H9 (cell line): ENCODE results near the gene LPP. TPM values are rescaled to one million over a fixed set of nuclear protein-coding genes. Genes with fewer than 3 reads are reported as not detected.

ENCODE experiments used
- DNase-seq: peaks from one replicate; pipeline ENCODE4 v3.0.0-alpha.2; 2017
- H2AFZ ChIP-seq: one replicate; pipeline ENCODE4 v1.6.1; 2013; ENCODE audit warnings: mild to moderate bottlenecking, low read length, control low read depth, moderate library complexity
- H2AK5ac ChIP-seq: 2 replicates; pipeline ENCODE4 v1.6.1; 2013; ENCODE audit warnings: low read length, control low read depth, mixed read lengths; ENCODE audit not compliant: insufficient read length
- H2BK120ac ChIP-seq: one replicate; pipeline ENCODE4 v1.6.1; 2013; ENCODE audit warnings: low read depth, mild to moderate bottlenecking, low read length, control low read depth, inconsistent platforms; ENCODE audit not compliant: poor library complexity, severe bottlenecking
- H2BK12ac ChIP-seq: 2 replicates; pipeline ENCODE4 v1.6.1; 2013; ENCODE audit warnings: low read length, control low read depth, mixed read lengths, low read depth; ENCODE audit not compliant: insufficient read length
- H2BK15ac ChIP-seq: 2 replicates; pipeline ENCODE4 v1.6.1; 2013; ENCODE audit warnings: low read depth, low read length, control low read depth
- H2BK20ac ChIP-seq: one replicate; pipeline ENCODE4 v1.6.1; 2013; ENCODE audit warnings: low read depth, mild to moderate bottlenecking, low read length, control low read depth, inconsistent platforms; ENCODE audit not compliant: poor library complexity, severe bottlenecking
- H2BK5ac ChIP-seq: 2 replicates; pipeline ENCODE4 v1.6.1; 2013; ENCODE audit warnings: low read length, control low read depth, mixed read lengths; ENCODE audit not compliant: insufficient read length
- H3K14ac ChIP-seq: 2 replicates; pipeline ENCODE4 v1.6.1; 2013; ENCODE audit warnings: low read length, control low read depth; ENCODE audit not compliant: insufficient read depth
- H3K18ac ChIP-seq: 2 replicates; pipeline ENCODE4 v1.6.1; 2013; ENCODE audit warnings: low read depth, mild to moderate bottlenecking, mixed read lengths, low read length, control low read depth; ENCODE audit not compliant: insufficient read length
- H3K23ac ChIP-seq: 2 replicates; pipeline ENCODE4 v1.6.1; 2013; ENCODE audit warnings: low read length, control low read depth, mixed read lengths, low read depth; ENCODE audit not compliant: insufficient read length
- H3K23me2 ChIP-seq: 2 replicates; pipeline ENCODE4 v1.6.1; 2013; ENCODE audit warnings: low read depth, mild to moderate bottlenecking, mixed read lengths, low read length, control low read depth; ENCODE audit not compliant: insufficient read length, poor library complexity, severe bottlenecking
- H3K27ac ChIP-seq: 2 replicates; pipeline ENCODE4 v1.5.1; 2013; ENCODE audit warnings: low read length, control low read depth, mixed read lengths, low read depth; ENCODE audit not compliant: insufficient read length
- H3K27me3 ChIP-seq: 2 replicates; pipeline ENCODE4 v1.6.1; 2013; ENCODE audit warnings: low read length, control low read depth, inconsistent platforms; ENCODE audit not compliant: insufficient read depth
- H3K4ac ChIP-seq: 2 replicates; pipeline ENCODE4 v1.6.1; 2013; ENCODE audit warnings: low read depth, mild to moderate bottlenecking, control low read depth, inconsistent platforms, low read length, moderate library complexity
- H3K4me1 ChIP-seq: 2 replicates; pipeline ENCODE4 v1.6.1; 2013; ENCODE audit warnings: low read length, control low read depth, inconsistent platforms; ENCODE audit not compliant: insufficient read depth
- H3K4me2 ChIP-seq: 2 replicates; pipeline ENCODE4 v1.6.1; 2013; ENCODE audit warnings: low read length, control low read depth, mixed read lengths; ENCODE audit not compliant: insufficient read length, insufficient read depth
- H3K56ac ChIP-seq: 2 replicates; pipeline ENCODE4 v1.6.1; 2013; ENCODE audit warnings: low read depth, mild to moderate bottlenecking, mixed read lengths, low read length, control low read depth; ENCODE audit not compliant: insufficient read length
- H3K79me1 ChIP-seq: 2 replicates; pipeline ENCODE4 v1.6.1; 2013; ENCODE audit warnings: low read depth, mild to moderate bottlenecking, moderate library complexity, low read length, control low read depth, inconsistent platforms; ENCODE audit not compliant: insufficient read depth, poor library complexity, severe bottlenecking
- H3K79me2 ChIP-seq: 2 replicates; pipeline ENCODE4 v1.6.1; 2013; ENCODE audit warnings: low read length, control low read depth, inconsistent platforms; ENCODE audit not compliant: insufficient read depth
- H3K9ac ChIP-seq: 2 replicates; pipeline ENCODE4 v1.6.1; 2013; ENCODE audit warnings: low read length, control low read depth, mixed read lengths; ENCODE audit not compliant: insufficient read length; ENCODE audit errors: extremely low read depth
- H3K9me3 ChIP-seq: one replicate; pipeline ENCODE4 v1.6.1; 2013; ENCODE audit warnings: low read depth, low read length, inconsistent platforms; ENCODE audit not compliant: control insufficient read depth
- H3T11ph ChIP-seq: one replicate; pipeline ENCODE4 v1.6.1; 2013; ENCODE audit warnings: mild to moderate bottlenecking, low read length, control low read depth, inconsistent platforms
- H4K20me1 ChIP-seq: one replicate; pipeline ENCODE4 v1.6.1; 2013; ENCODE audit not compliant: control insufficient read depth, insufficient read length, insufficient read depth
- H4K5ac ChIP-seq: 2 replicates; pipeline ENCODE4 v1.6.1; 2013; ENCODE audit warnings: low read depth, mild to moderate bottlenecking, mixed read lengths, low read length, control low read depth; ENCODE audit not compliant: insufficient read length
- H4K8ac ChIP-seq: replicated peaks from 2 replicates; pipeline ENCODE4 v1.6.1; 2013; ENCODE audit warnings: low read length, control low read depth, mixed read lengths, low read depth; ENCODE audit not compliant: insufficient read length
- H4K91ac ChIP-seq: 2 replicates; pipeline ENCODE4 v1.6.1; 2013; ENCODE audit warnings: low read depth, mild to moderate bottlenecking, moderate library complexity, mixed read lengths, low read length, control low read depth; ENCODE audit not compliant: insufficient read length
- H3K27ac Mint-ChIP-seq, 3 experiments: 2 replicates in 2 of 3; 3 replicates in 1 of 3; pipeline ENCODE4 v1.8.0; 2020 to 2021; ENCODE audit warnings: mixed read lengths in 3 of 3, mild to moderate bottlenecking in 1 of 3, moderate library complexity in 1 of 3
- H3K27me3 Mint-ChIP-seq: 2 replicates; pipeline ENCODE4 v1.8.0; 2021; ENCODE audit warnings: low read depth, mild to moderate bottlenecking, moderate library complexity, mixed read lengths
- H3K36me3 Mint-ChIP-seq, 3 experiments: 2 replicates in 2 of 3; 3 replicates in 1 of 3; pipeline ENCODE4 v1.8.0; 2020 to 2021; ENCODE audit warnings: low read depth in 3 of 3, mixed read lengths in 3 of 3; ENCODE audit not compliant: insufficient read depth in 1 of 3
- H3K4me1 Mint-ChIP-seq, 2 experiments: 2 replicates each; pipeline ENCODE4 v1.8.0; 2020; ENCODE audit warnings: mixed read lengths in 2 of 2
- H3K4me3 Mint-ChIP-seq, 2 experiments: 2 replicates in 1 of 2; 3 replicates in 1 of 2; pipeline ENCODE4 v1.8.0; 2020 to 2021; ENCODE audit warnings: mild to moderate bottlenecking in 2 of 2, mixed read lengths in 2 of 2, moderate library complexity in 1 of 2
- H3K9me3 Mint-ChIP-seq, 2 experiments: 2 replicates in 1 of 2; 3 replicates in 1 of 2; pipeline ENCODE4 v1.8.0; 2020; ENCODE audit warnings: mild to moderate bottlenecking in 2 of 2, mixed read lengths in 2 of 2, moderate library complexity in 1 of 2
- CTCF ChIP-seq: fragments of 200-600 bp; sonication (generic); conservative IDR thresholded peaks from 3 replicates; pipeline ENCODE4 v1.8.0; 2021; ENCODE audit warnings: antibody characterized with exemption, mild to moderate bottlenecking
- WGBS: extraction: QIAGEN DNeasy Blood & Tissue Kit; methylation state at CpG from one replicate; pipeline ENCODE4 v1.1.7; 2013; ENCODE audit warnings: missing lambda C conversion rate, low lambda C conversion rate, mixed read lengths; ENCODE audit not compliant: insufficient read length; ENCODE audit errors: extremely low coverage; 5-methylcytosine and 5-hydroxymethylcytosine counted together
- total RNA-seq: library from RNA; stranded (reverse); gene quantifications from 2 replicates; pipeline ENCODE4 v1.2.1, GENCODE V29; 2021

Gene LPP
- total RNA-seq, 1 experiment from 2014 or later, result 64.6 TPM

- H3T11ph ChIP-seq, result no peak overlapping the region
- no peak overlapping the region for H2BK5ac ChIP-seq
- H3K79me2 ChIP-seq, result no peaks in the 10 kb centered on the region
- no peak overlapping the region for H2AK5ac ChIP-seq
- H3K79me1 ChIP-seq, result no peaks in the 10 kb centered on the region
- no peaks in the 10 kb centered on the region for H3K27me3 ChIP-seq
- no peak overlapping the region for H3K56ac ChIP-seq
- no peaks in the 10 kb centered on the region for H4K20me1 ChIP-seq
- H3K18ac ChIP-seq, result no peak overlapping the region
- H4K91ac ChIP-seq, result no peak overlapping the region
- H2BK20ac ChIP-seq, result no peak overlapping the region
- H2AFZ ChIP-seq, result no peak overlapping the region
- H3K4ac ChIP-seq, result no peak overlapping the region
- no peak overlapping the region for H2BK12ac ChIP-seq
- H4K8ac ChIP-seq, result no peak overlapping the region
- no peaks in the 10 kb centered on the region for H3K23me2 ChIP-seq
- H3K27ac ChIP-seq, result no peak overlapping the region
- no peak overlapping the region for H3K27ac Mint-ChIP-seq
- H4K5ac ChIP-seq, result no peak overlapping the region
- no peaks in the 10 kb centered on the region for H3K27me3 Mint-ChIP-seq
- no peak for TF ChIP-seq CTCF
- no peaks in the 10 kb centered on the region for H3K36me3 Mint-ChIP-seq
- no peak overlapping the region for H3K14ac ChIP-seq
- no peaks in the 10 kb centered on the region for H3K9me3 Mint-ChIP-seq
- no peak overlapping the region for H3K9ac ChIP-seq
- H3K23ac ChIP-seq, result no peak overlapping the region
- DNase-seq, result no peak
- H3K4me1 Mint-ChIP-seq, result peaks cover 21 to 28% of the 10 kb centered on the region in 2 experiments
- H2BK15ac ChIP-seq, result no peak overlapping the region
- H3K4me1 ChIP-seq, result peaks cover 3% of the 10 kb centered on the region; the same call in 1 of the 2 replicates
- H2BK120ac ChIP-seq, result no peak overlapping the region
- no peak overlapping the region for H3K4me3 Mint-ChIP-seq
- no peaks in the 10 kb centered on the region for H3K9me3 ChIP-seq
- no CpG with 5 or more reads among the region's 1 CpG for WGBS
- H3K4me2 ChIP-seq, result no peak overlapping the region
Measured at GRCh38 chr3:188691665-188692064, 537.7 kb downstream of the LPP start.
